ENCODE data around the gene PTPN6.
"Not testable (repeated sequence)": the region's sequence is repeated elsewhere in the genome, so short reads cannot be mapped to it uniquely, and the experiment has no call there.

Gene PTPN6

DNA sequence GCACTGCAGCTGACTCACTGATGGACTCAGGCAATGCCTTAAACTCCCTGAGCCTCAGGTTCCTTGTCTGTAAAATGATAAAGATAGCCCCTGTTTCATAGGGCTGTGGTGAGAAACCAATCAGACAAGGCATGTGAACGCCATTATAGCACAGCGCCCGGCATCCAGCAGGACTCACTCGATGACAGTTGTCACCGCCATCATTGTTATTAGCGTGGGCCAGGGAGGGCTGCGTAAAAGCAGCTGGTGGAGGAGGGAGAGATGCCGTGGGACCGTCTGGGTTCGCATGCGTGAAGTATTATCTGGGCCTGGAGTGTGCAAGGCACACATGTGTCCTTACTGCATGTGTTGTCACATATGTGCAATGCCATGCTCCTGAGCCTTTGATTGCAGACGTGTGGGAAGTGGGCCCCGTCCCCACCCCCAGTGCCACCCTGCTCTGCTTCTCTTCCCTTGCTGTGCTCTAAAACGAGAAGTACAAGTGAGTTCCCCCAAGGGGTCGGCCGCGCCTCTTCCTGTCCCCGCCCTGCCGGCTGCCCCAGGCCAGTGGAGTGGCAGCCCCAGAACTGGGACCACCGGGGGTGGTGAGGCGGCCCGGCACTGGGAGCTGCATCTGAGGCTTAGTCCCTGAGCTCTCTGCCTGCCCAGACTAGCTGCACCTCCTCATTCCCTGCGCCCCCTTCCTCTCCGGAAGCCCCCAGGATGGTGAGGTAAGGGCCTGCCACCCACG lies at the start of gene PTPN6:
Gene PTPN6, plus strand, starts transcription at position 546 of the 730 bp plus-strand sequence. Its CDS starts 157 bp downstream, at position 703.
- DNase-seq = no peak

GRCh38 chr12:6902448-6902847 lies 48.7 kb upstream of the PTPN6 start:
- no peak for DNase-seq

- no peak for DNase-seq
Measured at GRCh38 chr12:6903722-6904121, 47.4 kb upstream of the PTPN6 start.

GRCh38 chr12:6904280-6905276 lies 46.6 kb upstream of the PTPN6 start, which contains the start of gene LRRC23:
LRRC23 (plus strand) TSS chr12:6904822; CDS start chr12:6905634, 812 bp downstream.
- peak; percentile 95 for DNase-seq

DNA sequence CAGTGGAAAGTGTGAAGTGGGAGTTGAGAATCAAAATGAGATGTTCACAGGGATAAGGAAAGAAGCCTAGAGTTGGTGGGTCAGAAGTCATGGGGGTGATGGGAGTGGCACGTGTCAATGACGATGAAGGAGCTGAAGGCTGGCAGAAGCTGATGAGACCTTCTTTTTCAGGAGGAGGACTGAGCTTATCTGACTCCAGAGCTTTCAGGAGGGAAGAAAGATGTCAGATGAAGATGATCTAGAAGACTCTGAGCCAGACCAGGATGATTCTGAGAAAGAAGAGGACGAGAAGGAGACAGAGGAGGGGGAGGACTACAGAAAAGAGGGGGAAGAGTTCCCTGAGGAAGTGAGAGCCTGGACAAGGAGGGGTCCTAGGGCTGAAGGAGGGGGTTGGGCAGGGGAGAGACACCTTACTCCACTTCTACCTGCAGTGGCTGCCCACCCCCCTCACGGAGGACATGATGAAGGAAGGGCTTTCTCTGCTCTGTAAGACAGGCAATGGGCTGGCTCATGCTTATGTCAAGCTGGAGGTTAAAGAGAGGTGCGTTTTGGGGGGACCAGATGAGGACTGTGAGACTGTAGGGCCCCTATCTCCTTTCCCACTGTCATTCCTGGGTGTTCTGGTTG lies 45.6 kb upstream of the PTPN6 start:
- no peak for DNase-seq

DNA sequence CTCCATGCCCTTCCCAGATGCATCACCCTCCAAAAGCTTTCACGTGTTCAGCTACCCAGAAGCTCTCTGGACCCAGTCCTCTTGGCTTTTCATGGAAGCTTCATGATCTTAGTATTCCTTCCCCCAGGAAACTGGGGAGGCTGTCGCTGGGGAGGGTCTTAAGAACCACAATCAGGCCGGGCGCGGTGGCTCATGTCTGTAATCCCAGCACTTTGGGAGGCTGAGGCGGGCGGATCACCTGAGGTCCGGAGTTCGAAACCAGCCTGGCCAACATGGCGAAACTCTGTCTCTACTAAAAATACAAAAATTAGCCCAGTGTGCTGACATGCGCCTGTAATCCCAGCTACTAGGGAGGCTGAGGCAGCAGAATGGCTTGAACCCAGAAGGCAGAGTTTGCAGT lies 43.0 kb upstream of the PTPN6 start:
- DNase-seq = not testable (repeated sequence)

- no peak for DNase-seq
Measured at GRCh38 chr12:6909421-6910145, 41.6 kb upstream of the PTPN6 start.

- no peak for DNase-seq
Measured at GRCh38 chr12:6912164-6912935, 38.8 kb upstream of the PTPN6 start.

DNA sequence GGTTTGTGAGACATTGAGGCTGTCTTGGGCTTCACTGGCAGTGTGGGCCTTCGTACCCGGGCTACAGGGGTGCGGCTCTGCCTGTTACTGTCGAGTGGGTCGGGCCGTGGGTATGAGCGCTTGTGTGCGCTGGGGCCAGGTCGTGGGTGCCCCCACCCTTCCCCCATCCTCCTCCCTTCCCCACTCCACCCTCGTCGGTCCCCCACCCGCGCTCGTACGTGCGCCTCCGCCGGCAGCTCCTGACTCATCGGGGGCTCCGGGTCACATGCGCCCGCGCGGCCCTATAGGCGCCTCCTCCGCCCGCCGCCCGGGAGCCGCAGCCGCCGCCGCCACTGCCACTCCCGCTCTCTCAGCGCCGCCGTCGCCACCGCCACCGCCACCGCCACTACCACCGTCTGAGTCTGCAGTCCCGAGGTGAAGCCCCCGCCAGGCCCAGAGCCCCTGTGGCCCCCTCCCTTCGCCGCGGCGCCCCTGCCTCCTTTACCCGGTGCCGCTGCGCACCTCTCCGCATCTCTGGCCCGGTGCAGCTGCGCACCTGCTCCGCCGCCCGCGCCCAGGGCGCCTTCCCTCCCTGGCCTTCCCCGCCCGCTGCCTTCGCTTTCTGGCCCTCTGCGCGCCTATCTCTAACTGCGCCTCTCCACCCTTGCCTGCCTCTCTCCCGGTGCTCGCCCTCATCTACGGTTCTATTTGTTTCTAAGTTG lies 36.8 kb upstream of the PTPN6 start, which contains the start of gene ENO2:
Gene ENO2, plus strand, starts transcription at position 335 of the 701 bp plus-strand sequence. CDS start 1,253 bp downstream, outside the sequence.
- DNase-seq = peak; percentile 70

- peak; percentile 45 for DNase-seq
Measured at GRCh38 chr12:6914947-6915788, 36.0 kb upstream of the PTPN6 start.

DNA sequence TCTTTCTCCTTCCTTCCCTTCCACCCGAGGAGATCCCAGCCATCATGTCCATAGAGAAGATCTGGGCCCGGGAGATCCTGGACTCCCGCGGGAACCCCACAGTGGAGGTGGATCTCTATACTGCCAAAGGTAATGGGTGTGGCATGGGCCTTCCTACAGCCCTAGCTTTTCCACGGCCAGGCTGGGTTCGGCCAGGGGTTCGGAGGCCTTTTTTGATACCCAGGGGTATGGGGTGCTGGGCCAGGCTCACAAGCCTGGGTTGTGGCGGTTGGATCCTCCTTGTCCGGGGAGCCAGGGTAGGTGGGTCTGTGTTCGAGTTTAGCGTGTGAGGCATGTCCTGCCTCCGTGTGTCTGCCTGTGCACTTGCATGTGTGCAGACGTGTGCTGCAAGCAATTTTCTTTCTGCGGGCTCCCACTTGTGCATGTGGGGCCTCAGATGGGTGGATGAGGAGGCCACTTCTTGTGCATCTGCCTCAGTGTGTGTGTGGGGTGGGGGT lies 35.3 kb upstream of the PTPN6 start:
- DNase-seq = no peak

- DNase-seq = no peak
Measured at GRCh38 chr12:6916426-6917200, 34.5 kb upstream of the PTPN6 start.

DNA sequence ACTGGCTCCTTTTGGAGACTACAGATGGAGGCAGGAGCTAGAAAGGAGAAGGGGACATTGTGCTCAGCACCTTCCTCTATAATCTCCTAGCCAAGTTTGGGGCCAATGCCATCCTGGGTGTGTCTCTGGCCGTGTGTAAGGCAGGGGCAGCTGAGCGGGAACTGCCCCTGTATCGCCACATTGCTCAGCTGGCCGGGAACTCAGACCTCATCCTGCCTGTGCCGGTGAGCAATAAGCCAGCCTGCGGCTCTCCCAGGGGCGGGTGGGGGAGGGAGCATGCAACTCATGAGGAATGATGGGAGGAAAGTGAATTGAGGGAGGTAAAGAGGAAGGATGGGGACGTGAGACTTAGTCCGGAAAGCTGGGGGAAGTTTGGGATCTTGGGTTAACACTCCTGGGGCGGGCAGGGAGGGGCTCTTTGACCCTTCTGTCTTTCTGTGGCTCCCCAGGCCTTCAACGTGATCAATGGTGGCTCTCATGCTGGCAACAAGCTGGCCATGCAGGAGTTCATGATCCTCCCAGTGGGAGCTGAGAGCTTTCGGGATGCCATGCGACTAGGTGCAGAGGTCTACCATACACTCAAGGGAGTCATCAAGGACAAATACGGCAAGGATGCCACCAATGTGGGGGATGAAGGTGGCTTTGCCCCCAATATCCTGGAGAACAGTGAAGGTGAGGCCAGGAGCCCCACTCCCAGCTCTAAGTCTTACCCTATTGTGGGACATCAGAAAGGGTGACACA lies 33.5 kb upstream of the PTPN6 start:
- no peak for DNase-seq

DNA sequence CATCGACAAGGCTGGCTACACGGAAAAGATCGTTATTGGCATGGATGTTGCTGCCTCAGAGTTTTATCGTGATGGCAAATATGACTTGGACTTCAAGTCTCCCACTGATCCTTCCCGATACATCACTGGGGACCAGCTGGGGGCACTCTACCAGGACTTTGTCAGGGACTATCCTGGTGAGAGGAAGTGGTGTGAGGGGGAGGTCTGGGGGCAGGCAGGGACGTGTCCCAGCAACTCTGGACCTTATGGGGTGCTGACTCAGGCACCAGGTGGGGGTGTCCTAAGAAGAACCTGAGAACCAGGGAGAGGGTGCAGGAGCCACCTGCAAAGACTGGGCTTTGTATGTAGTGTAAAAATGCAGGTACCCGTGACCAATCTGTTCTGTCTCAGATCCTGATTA lies 31.6 kb upstream of the PTPN6 start:
- no peak for DNase-seq

- DNase-seq = no peak
Measured at GRCh38 chr12:6921539-6921938, 29.6 kb upstream of the PTPN6 start.

DNA sequence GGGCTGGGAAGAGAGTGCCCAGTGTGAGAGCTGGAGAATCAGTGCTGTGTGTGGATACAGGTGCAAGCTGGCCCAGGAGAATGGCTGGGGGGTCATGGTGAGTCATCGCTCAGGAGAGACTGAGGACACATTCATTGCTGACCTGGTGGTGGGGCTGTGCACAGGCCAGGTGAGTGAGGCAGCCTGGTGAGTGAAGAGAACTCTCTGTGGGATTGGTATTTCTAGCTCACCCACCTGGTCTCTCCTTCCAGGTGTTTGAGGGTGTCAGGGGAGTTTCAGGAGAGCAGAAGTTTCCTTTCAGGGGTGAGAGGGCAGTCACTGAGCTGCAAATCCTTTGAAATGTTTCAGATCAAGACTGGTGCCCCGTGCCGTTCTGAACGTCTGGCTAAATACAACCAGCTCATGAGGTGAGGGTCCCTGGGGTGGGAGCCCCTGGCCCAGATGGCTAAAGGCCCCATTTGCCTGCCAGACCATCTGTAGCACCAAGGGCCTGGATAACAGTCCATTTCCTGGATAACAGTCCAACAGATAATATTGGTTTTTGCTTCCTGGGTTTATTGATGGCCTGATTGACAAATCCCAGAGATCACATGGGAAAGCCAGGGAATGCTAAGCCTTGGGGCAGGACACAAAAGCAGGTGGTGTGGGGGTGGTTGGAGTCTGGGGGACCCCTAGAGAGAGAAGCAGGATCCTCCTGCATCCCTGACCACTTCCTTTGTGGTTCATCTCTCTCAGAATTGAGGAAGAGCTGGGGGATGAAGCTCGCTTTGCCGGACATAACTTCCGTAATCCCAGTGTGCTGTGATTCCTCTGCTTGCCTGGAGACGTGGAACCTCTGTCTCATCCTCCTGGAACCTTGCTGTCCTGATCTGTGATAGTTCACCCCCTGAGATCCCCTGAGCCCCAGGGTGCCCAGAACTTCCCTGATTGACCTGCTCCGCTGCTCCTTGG lies 28.9 kb upstream of the PTPN6 start:
- no peak for DNase-seq
